ENCODE data around the gene MAJIN. TPM values are rescaled to one million over a fixed set of nuclear protein-coding genes. Genes with fewer than 3 reads are reported as not detected.

MAJIN gene
- total and polyA plus RNA-seq, 12 donors = not detected

DNA sequence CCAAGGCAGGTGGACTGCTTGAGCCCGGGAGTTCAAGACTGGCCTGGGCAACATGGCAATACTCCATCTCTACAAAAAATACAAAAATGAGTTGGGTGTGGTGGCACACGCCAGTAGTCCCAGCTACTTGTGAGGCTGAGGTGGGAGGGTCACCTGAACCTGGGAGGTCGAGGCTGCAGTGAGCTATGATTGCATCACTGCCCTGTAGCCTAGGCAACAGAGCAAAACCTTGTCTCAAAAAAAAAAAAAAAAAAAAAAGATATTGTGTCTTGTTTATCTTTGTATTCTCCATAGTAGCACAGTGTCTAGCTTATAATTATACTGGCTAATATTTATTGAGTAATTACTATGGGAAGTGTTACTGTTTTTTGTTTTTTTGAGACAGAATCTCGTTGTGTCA, 20.4 kb downstream of the MAJIN start:
- H3K27ac ChIP-seq = no peak overlapping the region
- peaks cover 0 to 21% (median 0%) of the 10 kb centered on the region in 7 donors for H3K27me3 ChIP-seq
- DNase-seq = no peak
- 76% methylated on average over 4 of the region's 4 CpGs for WGBS, 2 donors
- no peaks in the 10 kb centered on the region for H3K9me3 ChIP-seq
- TF ChIP-seq, protein P1, sequence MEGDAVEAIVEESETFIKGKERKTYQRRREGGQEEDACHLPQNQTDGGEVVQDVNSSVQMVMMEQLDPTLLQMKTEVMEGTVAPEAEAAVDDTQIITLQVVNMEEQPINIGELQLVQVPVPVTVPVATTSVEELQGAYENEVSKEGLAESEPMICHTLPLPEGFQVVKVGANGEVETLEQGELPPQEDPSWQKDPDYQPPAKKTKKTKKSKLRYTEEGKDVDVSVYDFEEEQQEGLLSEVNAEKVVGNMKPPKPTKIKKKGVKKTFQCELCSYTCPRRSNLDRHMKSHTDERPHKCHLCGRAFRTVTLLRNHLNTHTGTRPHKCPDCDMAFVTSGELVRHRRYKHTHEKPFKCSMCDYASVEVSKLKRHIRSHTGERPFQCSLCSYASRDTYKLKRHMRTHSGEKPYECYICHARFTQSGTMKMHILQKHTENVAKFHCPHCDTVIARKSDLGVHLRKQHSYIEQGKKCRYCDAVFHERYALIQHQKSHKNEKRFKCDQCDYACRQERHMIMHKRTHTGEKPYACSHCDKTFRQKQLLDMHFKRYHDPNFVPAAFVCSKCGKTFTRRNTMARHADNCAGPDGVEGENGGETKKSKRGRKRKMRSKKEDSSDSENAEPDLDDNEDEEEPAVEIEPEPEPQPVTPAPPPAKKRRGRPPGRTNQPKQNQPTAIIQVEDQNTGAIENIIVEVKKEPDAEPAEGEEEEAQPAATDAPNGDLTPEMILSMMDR (IDR thresholded peaks at IDR 0.05) = no peak
- no peaks in the 10 kb centered on the region for H3K36me3 ChIP-seq
- no peaks in the 10 kb centered on the region for H3K4me1 ChIP-seq
- intact Hi-C loops (cut with DNase I) = no loop called here
- no peak for ATAC-seq
- H3K4me3 ChIP-seq = no peak overlapping the region

DNA sequence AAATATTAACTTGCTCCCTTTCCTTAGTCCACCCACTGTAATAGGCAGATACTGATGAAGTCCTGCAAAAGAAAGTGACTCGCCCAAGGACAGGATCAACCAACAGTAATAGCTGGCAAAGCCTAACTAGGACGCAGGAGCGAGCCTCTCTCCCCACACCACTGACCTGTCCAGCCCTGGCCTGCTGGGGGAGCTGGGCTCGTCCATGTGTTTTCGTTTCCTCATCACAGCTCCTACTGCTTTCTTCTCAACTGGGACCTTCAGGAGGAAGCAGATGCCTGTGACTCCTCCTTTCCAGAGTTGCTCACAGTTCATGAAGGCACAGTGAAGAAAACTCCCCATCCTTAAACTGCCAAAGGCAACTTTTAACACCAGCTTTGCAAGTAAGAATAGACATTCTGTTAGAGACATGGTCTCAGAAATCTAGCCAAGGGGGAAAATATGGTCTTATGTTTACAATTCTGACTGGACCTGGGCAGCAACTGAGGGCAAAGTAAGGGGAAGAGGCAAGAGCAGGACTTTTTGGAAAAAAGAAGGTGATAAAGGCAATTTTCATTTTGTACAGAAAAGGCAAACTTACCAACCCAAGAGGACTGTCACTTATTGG, 24.6 kb downstream of the MAJIN start:
- no peak overlapping the region for H3K4me3 ChIP-seq
- no peaks in the 10 kb centered on the region for H3K4me1 ChIP-seq
- DNase-seq = no peak
- no peak overlapping the region for H3K27ac ChIP-seq
- ATAC-seq = peak in 3 of 8 donors; percentile 65 to 75 (median 65)
- 34 to 50% methylated on average over 5 of the region's 5 CpGs for WGBS, 2 donors
- intact Hi-C loops (cut with DNase I) = no loop called here
- H3K9me3 ChIP-seq = no peaks in the 10 kb centered on the region
- H3K36me3 ChIP-seq = no peaks in the 10 kb centered on the region
- TF ChIP-seq, protein P1 (IDR thresholded peaks at IDR 0.05) = peak in 5 of 9 donors; percentile 11 to 35 (median 18)
- peaks cover 0 to 8% (median 0%) of the 10 kb centered on the region in 7 donors for H3K27me3 ChIP-seq

DNA sequence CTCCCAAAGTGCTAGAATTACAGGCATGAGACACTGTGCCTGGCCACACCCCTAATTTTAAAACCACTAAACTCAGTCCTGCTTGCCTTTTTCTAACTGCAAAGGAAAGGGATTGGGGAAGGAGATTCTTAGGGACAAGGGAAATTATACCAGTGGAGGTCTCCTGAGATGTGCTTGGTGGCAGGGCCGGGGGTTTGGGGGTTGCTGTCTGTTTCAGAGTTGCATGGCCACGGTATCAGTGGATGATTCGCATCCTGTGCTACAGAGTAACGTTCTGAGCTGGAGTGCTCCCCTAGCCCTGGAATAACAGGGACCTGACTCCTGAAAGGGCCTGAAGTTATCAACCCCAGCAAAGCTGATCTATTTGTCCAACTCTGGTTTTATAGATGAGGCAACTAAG, 35.4 kb downstream of the MAJIN start:
- intact Hi-C loops (cut with DNase I) = no loop called here
- TF ChIP-seq, protein P1 (IDR thresholded peaks at IDR 0.05) = no peak
- Histone ChIP-seq H3K27me3 (no peaks in the 10 kb centered on the region), H3K4me3 (no peak overlapping the region), H3K36me3 (peaks cover 0 to 39% (median 23%) of the 10 kb centered on the region in 9 donors), H3K9me3 (no peaks in the 10 kb centered on the region), H3K4me1 (no peaks in the 10 kb centered on the region), H3K27ac (no peak overlapping the region)
- ATAC-seq (no peak), DNase-seq (no peak)
- whole genome bisulfite sequencing, 2 donors = 76 to 90% methylated on average over 4 of the region's 4 CpGs

DNA sequence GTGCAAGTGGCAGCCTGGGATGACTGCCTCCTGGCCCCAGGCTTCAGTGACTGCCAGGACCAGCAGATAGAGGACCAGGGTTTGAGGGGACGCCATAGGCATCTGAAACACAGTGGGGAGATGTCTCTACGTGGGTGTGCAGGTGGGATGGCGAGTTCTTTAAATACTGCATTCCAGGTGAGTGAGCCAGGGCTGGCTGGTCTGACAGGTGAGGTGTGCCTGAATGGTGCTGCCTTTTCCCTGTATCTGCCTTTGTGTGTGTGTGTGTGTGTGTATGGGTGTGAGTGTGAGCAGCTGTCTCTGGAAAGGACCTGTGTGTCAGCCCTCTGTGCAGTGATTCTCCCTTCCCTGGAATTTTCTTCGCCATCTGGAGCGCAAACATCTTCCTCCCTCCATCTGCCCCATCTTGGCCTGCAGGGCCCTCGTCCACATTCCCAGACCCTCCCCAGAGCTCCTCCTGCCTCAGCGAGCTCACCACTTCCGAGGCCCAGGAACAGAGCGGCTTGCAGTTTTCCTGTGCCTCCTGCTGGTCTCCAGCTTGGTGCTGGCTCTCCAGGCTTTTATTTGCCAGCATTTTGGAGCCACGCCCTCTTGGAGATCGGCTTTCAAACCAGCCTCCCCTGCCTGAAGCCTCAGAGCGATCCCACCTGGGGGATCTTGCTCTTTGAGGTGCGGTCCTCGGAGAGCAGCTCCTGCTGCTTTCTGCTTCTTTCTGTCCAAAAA, 36.4 kb downstream of the MAJIN start, which contains the start of gene GPHA2:
GPHA2 (minus strand) TSS at position 535 of the 723 bp plus-strand sequence; CDS start at position 102, 433 bp downstream.
- ATAC-seq = peak in 1 of 8 donors; percentile 10
- no peak within 1 kb of the TSS for H3K27ac ChIP-seq

More for the DNA sequence above, 36.4 kb downstream of the MAJIN start, which contains the start of gene GPHA2:
- Histone ChIP-seq H3K27me3 (no peaks in the 10 kb centered on the region), H3K4me3 (no peak within 1 kb of the TSS), H3K9me3 (no peaks in the 10 kb centered on the region), H3K4me1 (no peaks in the 10 kb centered on the region), H3K36me3 (peaks cover 0 to 49% (median 33%) of the 10 kb centered on the region in 9 donors)
- TF ChIP-seq, protein P1 (IDR thresholded peaks at IDR 0.05) = no peak
- 69% methylated on average over 14 of the region's 14 CpGs for WGBS, 2 donors
- intact Hi-C loops (cut with DNase I) = no loop called here
- no peak for DNase-seq

Data from heart right ventricle (tissue), 16 donors.